ENCODE measurements around the gene IFITM2. TPM values are rescaled to one million over a fixed set of nuclear protein-coding genes. Genes with fewer than 3 reads are reported as not detected.
"Not testable (repeated sequence)": the region's sequence is repeated elsewhere in the genome, so short reads cannot be mapped to it uniquely, and the experiment has no call there.

Gene IFITM2
- total RNA-seq, 1 donor = 38.4 TPM

GRCh38 chr11:342328-342727 is 34.7 kb downstream of the IFITM2 start:
- TF ChIP-seq, protein P1, sequence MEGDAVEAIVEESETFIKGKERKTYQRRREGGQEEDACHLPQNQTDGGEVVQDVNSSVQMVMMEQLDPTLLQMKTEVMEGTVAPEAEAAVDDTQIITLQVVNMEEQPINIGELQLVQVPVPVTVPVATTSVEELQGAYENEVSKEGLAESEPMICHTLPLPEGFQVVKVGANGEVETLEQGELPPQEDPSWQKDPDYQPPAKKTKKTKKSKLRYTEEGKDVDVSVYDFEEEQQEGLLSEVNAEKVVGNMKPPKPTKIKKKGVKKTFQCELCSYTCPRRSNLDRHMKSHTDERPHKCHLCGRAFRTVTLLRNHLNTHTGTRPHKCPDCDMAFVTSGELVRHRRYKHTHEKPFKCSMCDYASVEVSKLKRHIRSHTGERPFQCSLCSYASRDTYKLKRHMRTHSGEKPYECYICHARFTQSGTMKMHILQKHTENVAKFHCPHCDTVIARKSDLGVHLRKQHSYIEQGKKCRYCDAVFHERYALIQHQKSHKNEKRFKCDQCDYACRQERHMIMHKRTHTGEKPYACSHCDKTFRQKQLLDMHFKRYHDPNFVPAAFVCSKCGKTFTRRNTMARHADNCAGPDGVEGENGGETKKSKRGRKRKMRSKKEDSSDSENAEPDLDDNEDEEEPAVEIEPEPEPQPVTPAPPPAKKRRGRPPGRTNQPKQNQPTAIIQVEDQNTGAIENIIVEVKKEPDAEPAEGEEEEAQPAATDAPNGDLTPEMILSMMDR (IDR thresholded peaks at IDR 0.05; ENCODE audit: insufficient read depth, low read depth, low read length) = no peak

GRCh38 chr11:344836-345578 is 37.4 kb downstream of the IFITM2 start:
- H3K4me3 ChIP-seq (ENCODE audit: low read depth, low read length) = no peak overlapping the region
- TF ChIP-seq, protein P1 (IDR thresholded peaks at IDR 0.05; ENCODE audit: insufficient read depth, low read depth, low read length) = no peak
- DNase-seq (ENCODE audit: low read depth) = no peak

More at GRCh38 chr11:342328-342727, 34.7 kb downstream of the IFITM2 start:
- no peak for DNase-seq (ENCODE audit: low read depth)
- H3K4me3 ChIP-seq (ENCODE audit: low read depth, low read length) = no peak overlapping the region

DNA sequence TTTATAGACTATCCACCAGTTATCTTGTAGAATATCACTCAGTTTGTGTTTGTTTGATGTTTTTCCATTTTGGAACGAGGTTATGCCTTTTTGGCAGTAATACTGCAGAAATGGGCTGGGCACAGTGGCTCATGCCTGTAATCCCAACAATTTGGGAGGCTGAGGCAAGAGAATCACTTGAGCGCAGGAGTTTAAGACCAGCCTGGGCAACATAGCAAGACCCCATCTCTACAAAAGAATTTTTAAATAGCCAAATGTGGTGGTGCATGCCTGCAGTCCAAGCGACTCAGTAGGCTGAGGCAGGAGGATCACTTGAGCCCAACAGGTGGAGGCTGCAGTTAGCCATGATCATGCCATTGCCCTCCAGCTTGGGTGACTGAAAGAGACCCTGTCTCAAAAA is 38.9 kb downstream of the IFITM2 start:
- no peak for DNase-seq (ENCODE audit: low read depth)
- H3K4me3 ChIP-seq (ENCODE audit: low read depth, low read length) = no peak overlapping the region
- TF ChIP-seq, protein P1 (IDR thresholded peaks at IDR 0.05; ENCODE audit: insufficient read depth, low read depth, low read length) = no peak

- H3K4me3 ChIP-seq (ENCODE audit: low read depth, low read length); DNase-seq (ENCODE audit: low read depth): not testable (repeated sequence)
These were observed 41.8 kb downstream of the IFITM2 start for GRCh38 chr11:349270-349954.

DNA sequence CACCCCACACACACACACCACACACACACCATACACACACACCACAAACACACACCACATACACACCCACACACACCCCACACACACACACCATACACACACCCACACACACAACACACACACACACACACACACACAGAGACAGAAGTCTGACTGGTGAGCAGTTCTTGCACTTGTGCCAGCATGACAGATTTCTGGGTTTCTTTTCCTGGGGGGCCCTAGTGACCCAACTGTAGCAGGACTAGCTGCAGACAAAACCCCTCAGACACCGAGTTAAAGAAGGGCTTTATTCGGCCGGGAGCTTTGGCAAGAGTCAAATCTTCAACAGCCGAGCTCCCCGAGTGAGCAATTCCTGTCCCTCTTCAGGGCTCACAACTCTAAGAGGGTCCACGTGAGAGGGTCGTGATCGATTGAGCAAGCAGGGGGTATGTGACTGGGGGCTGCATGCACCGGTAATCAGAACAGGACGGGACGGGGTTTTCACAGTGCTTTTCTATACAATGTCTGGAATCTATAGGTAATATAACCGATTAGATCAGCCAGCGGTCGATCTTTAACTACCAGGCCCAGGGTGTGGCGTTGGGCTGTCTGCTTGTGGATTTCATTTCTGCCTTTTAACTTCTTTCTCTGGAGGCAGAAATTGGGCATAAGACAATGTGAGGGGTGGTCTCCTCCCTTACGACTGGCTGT is 42.6 kb downstream of the IFITM2 start:
- not testable (repeated sequence) for DNase-seq (ENCODE audit: low read depth)

DNA sequence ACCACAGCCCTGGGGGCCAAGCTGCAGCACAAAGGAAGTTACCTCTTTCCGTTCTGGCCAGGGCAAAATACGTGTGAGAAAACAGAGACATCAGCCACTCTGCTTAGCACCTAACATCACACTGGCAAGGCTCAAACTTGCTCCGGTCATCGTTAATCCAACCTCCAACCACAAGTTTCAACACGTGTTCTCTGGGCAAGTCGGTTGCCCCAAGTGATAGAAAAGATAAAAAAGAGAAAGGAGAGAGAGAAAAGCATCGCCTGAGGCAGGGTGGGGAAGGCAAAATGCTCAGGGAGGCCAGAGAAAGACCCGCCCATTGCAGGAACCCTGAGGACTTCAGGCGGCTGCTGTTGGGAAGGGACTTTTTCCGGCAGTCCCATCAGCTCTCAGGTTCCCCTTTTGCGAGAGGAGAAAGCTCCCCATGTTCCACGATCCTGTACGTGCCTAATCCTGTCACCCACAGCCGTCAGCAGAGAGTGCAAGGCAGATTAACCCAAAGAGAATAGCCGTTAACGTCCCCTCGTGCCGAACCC is 43.2 kb downstream of the IFITM2 start:
- TF ChIP-seq, protein P1 (IDR thresholded peaks at IDR 0.05; ENCODE audit: insufficient read depth, low read depth, low read length) = no peak
- DNase-seq (ENCODE audit: low read depth) = peak; percentile 91
- no peak overlapping the region for H3K4me3 ChIP-seq (ENCODE audit: low read depth, low read length)

More for the DNA sequence above, 42.6 kb downstream of the IFITM2 start:
- not testable (repeated sequence) for H3K4me3 ChIP-seq (ENCODE audit: low read depth, low read length)

DNA sequence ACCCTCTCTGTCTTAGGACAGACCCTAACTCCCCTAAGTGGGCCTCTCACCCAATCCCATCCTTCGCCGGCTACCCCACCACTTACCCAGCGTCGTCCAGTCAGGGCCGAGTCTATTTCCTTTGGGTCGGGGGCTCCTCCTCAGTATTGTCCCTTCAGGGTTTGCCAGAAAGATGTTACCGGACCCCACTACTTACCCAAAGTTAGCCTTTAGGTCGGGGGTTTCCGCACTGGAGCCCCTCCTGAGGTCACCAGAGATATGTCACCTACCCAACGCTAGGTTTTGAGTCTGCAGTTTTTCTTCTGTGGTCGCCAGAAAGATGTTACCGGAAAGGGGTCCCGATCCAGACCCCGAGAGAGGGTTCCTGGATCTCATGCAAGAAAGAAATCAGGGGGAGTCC is 43.8 kb downstream of the IFITM2 start:
- TF ChIP-seq, protein P1 (IDR thresholded peaks at IDR 0.05; ENCODE audit: insufficient read depth, low read depth, low read length) = no peak
- DNase-seq (ENCODE audit: low read depth) = no peak
- no peak overlapping the region for H3K4me3 ChIP-seq (ENCODE audit: low read depth, low read length)

Data from fibroblast of villous mesenchyme (primary cell).